SK-N-MC (cell line): ENCODE measurements around the gene LGI1.

ENCODE experiments used
- DNase-seq: peaks from one replicate; pipeline ENCODE4 v3.0.0-alpha.2; 2011; ENCODE audit warnings: low read depth, low spot score
- H3K27ac ChIP-seq: fragments of 200-600 bp; sonication (generic); 2 replicates; pipeline ENCODE4 v1.5.1; 2016; ENCODE audit warnings: mixed run types
- H3K36me3 ChIP-seq: fragments of 200-600 bp; sonication (generic); 2 replicates; pipeline ENCODE4 v1.6.1; 2017; ENCODE audit warnings: antibody characterized with exemption, low read length, mixed read lengths; ENCODE audit not compliant: insufficient read depth
- H3K4me3 ChIP-seq: fragments of 200-600 bp; sonication (generic); 2 replicates; pipeline ENCODE4 v1.5.1; 2016
- H3K9ac ChIP-seq: fragments of 200-600 bp; sonication (generic); 2 replicates; pipeline ENCODE4 v1.8.0; 2017; ENCODE audit warnings: mixed run types, mixed read lengths; ENCODE audit not compliant: insufficient read length
- H3K9me3 ChIP-seq: fragments of 200-600 bp; sonication (generic); 2 replicates; pipeline ENCODE4 v1.6.1; 2017; ENCODE audit warnings: low read depth, mild to moderate bottlenecking, antibody characterized with exemption, low read length, moderate library complexity, mixed read lengths
- EZH2 ChIP-seq: fragments of 200-600 bp; sonication (generic); IDR thresholded peaks from one replicate; pipeline ENCODE4 v1.6.1; 2017; ENCODE audit warnings: antibody characterized with exemption
- FOXP2 ChIP-seq: optimal IDR thresholded peaks from 2 replicates; pipeline ENCODE3; 2011; ENCODE audit warnings: mild to moderate bottlenecking, moderate library complexity; ENCODE audit not compliant: insufficient read depth; ENCODE audit errors: extremely low read length, control extremely low read depth
- POLR2AphosphoS5 ChIP-seq: IDR thresholded peaks from 2 replicates; pipeline ENCODE4 v1.6.1; 2012; ENCODE audit warnings: mild to moderate bottlenecking, low read depth, low read length, borderline replicate concordance

Gene LGI1

GRCh38 chr10:93757801-93758507 is at the start of gene LGI1:
TSS of gene LGI1 (plus strand) at chr10:93757936. CDS start at chr10:93758145, 209 bp downstream.
- TF ChIP-seq POLR2AphosphoS5 (no peak), EZH2 (no peak), FOXP2 (no peak)
- no peak within 1 kb of the TSS for H3K27ac ChIP-seq
- no peaks in the 10 kb centered on the region for H3K36me3 ChIP-seq
- no peak within 1 kb of the TSS for H3K9ac ChIP-seq
- H3K4me3 ChIP-seq = no peak within 1 kb of the TSS
- no peak for DNase-seq
- H3K9me3 ChIP-seq = no peaks in the 10 kb centered on the region

GRCh38 chr10:93710333-93710909 is 47.3 kb upstream of the LGI1 start:
- no peak overlapping the region for H3K27ac ChIP-seq
- no peaks in the 10 kb centered on the region for H3K36me3 ChIP-seq
- TF ChIP-seq FOXP2 (no peak), POLR2AphosphoS5 (no peak), EZH2 (no peak)
- no peak overlapping the region for H3K9ac ChIP-seq
- H3K9me3 ChIP-seq = no peaks in the 10 kb centered on the region
- H3K4me3 ChIP-seq = no peak overlapping the region
- no peak for DNase-seq

- Histone ChIP-seq H3K27ac (no peak overlapping the region), H3K9ac (no peak overlapping the region), H3K4me3 (no peak overlapping the region), H3K9me3 (no peaks in the 10 kb centered on the region), H3K36me3 (no peaks in the 10 kb centered on the region)
- TF ChIP-seq EZH2 (no peak), POLR2AphosphoS5 (no peak), FOXP2 (no peak)
- no peak for DNase-seq
These were observed 45.8 kb upstream of the LGI1 start for GRCh38 chr10:93711891-93712290.

GRCh38 chr10:93712593-93712992 is 45.1 kb upstream of the LGI1 start:
- TF ChIP-seq FOXP2 = no peak
- Histone ChIP-seq H3K9ac (no peak overlapping the region), H3K4me3 (no peak overlapping the region), H3K9me3 (no peaks in the 10 kb centered on the region), H3K36me3 (no peaks in the 10 kb centered on the region), H3K27ac (no peak overlapping the region)
- DNase-seq = no peak

- Histone ChIP-seq H3K27ac (no peak overlapping the region), H3K9me3 (no peaks in the 10 kb centered on the region), H3K4me3 (no peak overlapping the region), H3K36me3 (no peaks in the 10 kb centered on the region), H3K9ac (no peak overlapping the region)
- TF ChIP-seq EZH2 (no peak), FOXP2 (no peak), POLR2AphosphoS5 (no peak)
- no peak for DNase-seq
These were observed 42.4 kb upstream of the LGI1 start for GRCh38 chr10:93715345-93715744.

- Histone ChIP-seq H3K36me3 (no peaks in the 10 kb centered on the region), H3K9ac (no peak overlapping the region), H3K27ac (no peak overlapping the region), H3K9me3 (no peaks in the 10 kb centered on the region), H3K4me3 (no peak overlapping the region)
- DNase-seq = no peak
- TF ChIP-seq FOXP2 (no peak), EZH2 (no peak), POLR2AphosphoS5 (no peak)
These were observed 41.0 kb upstream of the LGI1 start for GRCh38 chr10:93716766-93717165.

- H3K4me3 ChIP-seq = no peak overlapping the region
- H3K9me3 ChIP-seq = no peaks in the 10 kb centered on the region
- no peaks in the 10 kb centered on the region for H3K36me3 ChIP-seq
- H3K9ac ChIP-seq = no peak overlapping the region
- DNase-seq = no peak
- H3K27ac ChIP-seq = no peak overlapping the region
- TF ChIP-seq FOXP2 (no peak), POLR2AphosphoS5 (no peak), EZH2 (no peak)
These were observed 38.6 kb upstream of the LGI1 start for GRCh38 chr10:93718937-93719725.

GRCh38 chr10:93719901-93720300 is 37.8 kb upstream of the LGI1 start:
- no peak for DNase-seq
- no peak for TF ChIP-seq EZH2
- no peaks in the 10 kb centered on the region for H3K36me3 ChIP-seq
- H3K27ac ChIP-seq = no peak overlapping the region
- no peaks in the 10 kb centered on the region for H3K9me3 ChIP-seq
- no peak overlapping the region for H3K9ac ChIP-seq
- no peak overlapping the region for H3K4me3 ChIP-seq
